Spleen (tissue), 3 donors: Measurements from ENCODE around the gene ST6GALNAC2.

ENCODE experiments used
- POLR2A ChIP-seq, 3 donors: fragments of 450-650 bp; IDR thresholded peaks; one replicate each; pipeline ENCODE4 v1.5.1; 2017; ENCODE audit warnings: antibody characterized with exemption in 3 of 3, mild to moderate bottlenecking in 1 of 3
- POLR2AphosphoS5 ChIP-seq, 3 donors: sonication (generic); formaldehyde crosslinking; IDR thresholded peaks; one replicate each; pipeline ENCODE4 v1.5.1; 2017; ENCODE audit warnings: antibody characterized with exemption in 3 of 3

- TF ChIP-seq POLR2AphosphoS5 (IDR thresholded peaks at IDR 0.05): peak; percentile 50 to 68 (median 67)
- no peak for TF ChIP-seq POLR2A (IDR thresholded peaks at IDR 0.05)
Observed at GRCh38 chr17:76540381-76541300, 45.0 kb downstream of the ST6GALNAC2 start.
